NCI-H1417 (cell line): Measurements from ENCODE around the gene MRC2.

ENCODE experiments used
- DNase-seq, 3 experiments: peaks; one replicate each; lab custom pipeline; 2025; lab: John Stamatoyannopoulos, UW

The MRC2 gene

GRCh38 chr17:62701706-62702085, 74.2 kb downstream of the MRC2 start:
- no peak for DNase-seq

GRCh38 chr17:62702746-62703260, 75.3 kb downstream of the MRC2 start:
- no peak for DNase-seq

GRCh38 chr17:62703261-62703775, 75.8 kb downstream of the MRC2 start:
- DNase-seq: peak in 2 of 3 experiments; percentile 69 to 77

- DNase-seq: peak; percentile 81 to 84 (median 82)
Observed at GRCh38 chr17:62703776-62704380, 76.4 kb downstream of the MRC2 start.

GRCh38 chr17:62704381-62704971, 77.0 kb downstream of the MRC2 start:
- peak; percentile 21 to 75 (median 74) for DNase-seq

- no peak for DNase-seq
Observed at GRCh38 chr17:62705156-62705777, 77.8 kb downstream of the MRC2 start.

GRCh38 chr17:62705778-62706597, 78.5 kb downstream of the MRC2 start:
- DNase-seq: peak in 2 of 3 experiments; percentile 27 to 31

- no peak for DNase-seq
Observed at GRCh38 chr17:62706598-62707424, 79.3 kb downstream of the MRC2 start.

GRCh38 chr17:62707425-62707739, 79.9 kb downstream of the MRC2 start:
- DNase-seq: no peak

- DNase-seq: no peak
Observed at GRCh38 chr17:62708587-62708986, 81.1 kb downstream of the MRC2 start.

- DNase-seq: no peak
Observed at GRCh38 chr17:62712171-62712581, 84.7 kb downstream of the MRC2 start.

GRCh38 chr17:62713086-62713881, 85.8 kb downstream of the MRC2 start:
- no peak for DNase-seq

GRCh38 chr17:62714016-62714777, 86.7 kb downstream of the MRC2 start:
- DNase-seq: no peak

GRCh38 chr17:62715882-62716390, 88.5 kb downstream of the MRC2 start:
- no peak for DNase-seq

- DNase-seq: no peak
Observed at GRCh38 chr17:62716834-62717588, 89.5 kb downstream of the MRC2 start.

- no peak for DNase-seq
Observed at GRCh38 chr17:62717589-62717855, 90.1 kb downstream of the MRC2 start.

- DNase-seq: no peak
Observed at GRCh38 chr17:62717889-62718288, 90.4 kb downstream of the MRC2 start.

GRCh38 chr17:62718429-62718828, 91.0 kb downstream of the MRC2 start:
- DNase-seq: no peak

- no peak for DNase-seq
Observed at GRCh38 chr17:62719586-62719985, 92.1 kb downstream of the MRC2 start.
